H1 (cell line): ENCODE measurements around the gene SEPTIN1. TPM values are rescaled to one million over a fixed set of nuclear protein-coding genes. Genes with fewer than 3 reads are reported as not detected.
A peak's percentile ranks its signal among the peaks of the same experiment; 100 is the strongest.

Experiments
- CTCF ChIA-PET: fragments of 300-600 bp; sonication (Branson Sonifier 250); formaldehyde crosslinking; loops from one replicate; lab custom pipeline; 2021; ENCODE audit not compliant: partially characterized antibody; lab: Charles Lee
- POLR2A ChIA-PET: fragments of 300-600 bp; sonication (Branson Sonifier 250); formaldehyde crosslinking; loops from one replicate; lab custom pipeline; 2021; ENCODE audit warnings: inconsistent platforms; ENCODE audit not compliant: partially characterized antibody; lab: Charles Lee
- DNase-seq, 2 experiments: peaks; one replicate each; pipeline versions ENCODE4 v3.0.0 to v3.0.0-alpha.2; 2010 to 2022; ENCODE audit warnings: low spot score in 2 of 2, low read depth in 1 of 2, mixed read lengths in 1 of 2
- FAIRE-seq: peaks from 2 replicates; lab custom pipeline; 2011; peaks lifted over from hg19 to GRCh38; lab: Jason Lieb, UNC
- H2AFZ ChIP-seq: 2 replicates; pipeline ENCODE4 v1.8.1; 2012; ENCODE audit warnings: low read length, inconsistent platforms
- H2AK5ac ChIP-seq: 2 replicates; pipeline ENCODE4 v1.6.1; 2013; ENCODE audit warnings: low read depth, low read length
- H2BK120ac ChIP-seq: replicated peaks from 2 replicates; pipeline ENCODE3; 2013; ENCODE audit warnings: low read depth, low read length, inconsistent platforms
- H2BK12ac ChIP-seq: 2 replicates; pipeline ENCODE4 v1.6.1; 2013; ENCODE audit warnings: low read depth, low read length
- H2BK15ac ChIP-seq: 2 replicates; pipeline ENCODE4 v1.6.1; 2013; ENCODE audit warnings: low read length
- H2BK20ac ChIP-seq: 2 replicates; pipeline ENCODE4 v1.6.1; 2013; ENCODE audit warnings: low read length
- H2BK5ac ChIP-seq: 2 replicates; pipeline ENCODE4 v1.6.1; 2013; ENCODE audit warnings: low read depth, low read length
- H3K14ac ChIP-seq: 2 replicates; pipeline ENCODE4 v1.6.1; 2013; ENCODE audit warnings: inconsistent platforms; ENCODE audit not compliant: insufficient read length
- H3K18ac ChIP-seq: 2 replicates; pipeline ENCODE4 v1.6.1; 2013; ENCODE audit warnings: low read length; ENCODE audit errors: extremely low read depth
- H3K23ac ChIP-seq: 2 replicates; pipeline ENCODE4 v1.6.1; 2013; ENCODE audit warnings: inconsistent platforms; ENCODE audit not compliant: insufficient read length
- H3K23me2 ChIP-seq: 2 replicates; pipeline ENCODE4 v1.6.1; 2013; ENCODE audit warnings: low read depth, low read length
- H3K27ac ChIP-seq: 2 replicates; pipeline ENCODE4 v1.6.1; 2011; ENCODE audit warnings: low read depth, low read length, inconsistent platforms
- H3K27me3 ChIP-seq, 4 experiments: replicated peaks in 1 of 4; 1 replicate in 1 of 4; 2 replicates in 3 of 4; pipeline versions ENCODE4 v1.6.1 to v1.8.1; 2011 to 2013; ENCODE audit warnings: low read length in 3 of 4, mild to moderate bottlenecking in 3 of 4, inconsistent platforms in 2 of 4, mixed read lengths in 2 of 4, moderate library complexity in 1 of 4; ENCODE audit not compliant: control insufficient read depth in 3 of 4, insufficient read depth in 3 of 4; ENCODE audit errors: extremely low read depth in 1 of 4
- H3K36me3 ChIP-seq, 4 experiments: 2 replicates each; pipeline versions ENCODE4 v1.6.1 to v1.8.1; 2011 to 2013; ENCODE audit warnings: mild to moderate bottlenecking in 4 of 4, low read length in 3 of 4, moderate library complexity in 2 of 4, control low read depth in 1 of 4, inconsistent platforms in 1 of 4; ENCODE audit not compliant: insufficient read depth in 4 of 4, control insufficient read depth in 2 of 4
- H3K4ac ChIP-seq: replicated peaks from 2 replicates; pipeline ENCODE3; 2013; ENCODE audit warnings: low read length, low read depth, mixed read lengths, inconsistent platforms; ENCODE audit not compliant: insufficient read length
- H3K4me1 ChIP-seq, 4 experiments: replicated peaks in 1 of 4; 1 replicate in 1 of 4; 2 replicates in 3 of 4; pipeline versions ENCODE4 v1.6.1 to v1.8.1; 2011 to 2013; ENCODE audit warnings: low read length in 3 of 4, inconsistent platforms in 2 of 4, mixed read lengths in 1 of 4; ENCODE audit not compliant: insufficient read depth in 4 of 4, control insufficient read depth in 3 of 4
- H3K4me2 ChIP-seq, 2 experiments: 2 replicates each; pipeline versions ENCODE4 v1.6.1 to v1.8.1; 2011 to 2013; ENCODE audit warnings: low read depth in 2 of 2, low read length in 2 of 2, control low read depth in 1 of 2, inconsistent platforms in 1 of 2, mild to moderate bottlenecking in 1 of 2; ENCODE audit not compliant: insufficient read depth in 1 of 2
- H3K4me3 ChIP-seq, 4 experiments: fragments of 200-600, 300-600 bp in 1 of 4; sonication (generic), shearing (Covaris generic), sonication (Bioruptor Twin) in 1 of 4; 2 replicates each; pipeline versions ENCODE4 v1.5.1 to v1.8.1; 2011 to 2016; ENCODE audit warnings: low read length in 4 of 4, low read depth in 3 of 4, control low read depth in 2 of 4, inconsistent platforms in 2 of 4, mild to moderate bottlenecking in 2 of 4, mixed read lengths in 1 of 4, moderate library complexity in 1 of 4; ENCODE audit not compliant: insufficient read depth in 2 of 4; ENCODE audit errors: extremely low read depth in 1 of 4
- H3K56ac ChIP-seq: replicated peaks from 2 replicates; pipeline ENCODE3; 2013; ENCODE audit warnings: low read depth, mild to moderate bottlenecking, mixed read lengths, low read length, inconsistent platforms; ENCODE audit not compliant: insufficient read length
- H3K79me1 ChIP-seq: 2 replicates; pipeline ENCODE4 v1.6.1; 2013; ENCODE audit warnings: low read depth, low read length, control low read depth
- H3K79me2 ChIP-seq, 2 experiments: 2 replicates each; pipeline versions ENCODE4 v1.6.1 to v1.8.1; 2012 to 2013; ENCODE audit warnings: low read length in 2 of 2, mild to moderate bottlenecking in 2 of 2, inconsistent platforms in 1 of 2; ENCODE audit not compliant: insufficient read depth in 2 of 2, control insufficient read depth in 1 of 2
- H3K9ac ChIP-seq, 4 experiments: replicated peaks in 1 of 4; 1 replicate in 1 of 4; 2 replicates in 3 of 4; pipeline versions ENCODE4 v1.6.1 to v1.8.1; 2011 to 2013; ENCODE audit warnings: low read depth in 3 of 4, low read length in 3 of 4, control low read depth in 2 of 4, mild to moderate bottlenecking in 2 of 4, moderate library complexity in 2 of 4, inconsistent platforms in 1 of 4; ENCODE audit errors: extremely low read depth in 1 of 4
- H3K9me3 ChIP-seq, 2 experiments: 2 replicates each; pipeline versions ENCODE4 v1.6.1 to v1.8.1; 2012 to 2013; ENCODE audit warnings: mild to moderate bottlenecking in 2 of 2, moderate library complexity in 2 of 2, control low read depth in 1 of 2, inconsistent platforms in 1 of 2, low read depth in 1 of 2, low read length in 1 of 2, mixed read lengths in 1 of 2; ENCODE audit not compliant: insufficient read depth in 2 of 2
- H4K20me1 ChIP-seq, 2 experiments: replicated peaks in 1 of 2; 2 replicates each; pipeline versions ENCODE3 to v1.8.1; 2011 to 2013; ENCODE audit warnings: inconsistent platforms in 2 of 2, low read length in 2 of 2, mild to moderate bottlenecking in 1 of 2; ENCODE audit not compliant: insufficient read depth in 2 of 2, control insufficient read depth in 1 of 2
- H4K5ac ChIP-seq: 2 replicates; pipeline ENCODE4 v1.6.1; 2013; ENCODE audit warnings: low read length, low read depth, mixed read lengths, inconsistent platforms; ENCODE audit not compliant: insufficient read length
- H4K8ac ChIP-seq: 2 replicates; pipeline ENCODE4 v1.8.0; 2013; ENCODE audit warnings: mild to moderate bottlenecking, moderate library complexity, low read length, inconsistent platforms; ENCODE audit not compliant: insufficient read depth; ENCODE audit errors: extremely low read depth
- H4K91ac ChIP-seq: replicated peaks from 2 replicates; pipeline ENCODE3; 2013; ENCODE audit warnings: low read length, mixed read lengths, inconsistent platforms; ENCODE audit not compliant: insufficient read length
- BACH1 ChIP-seq: IDR thresholded peaks from 2 replicates; pipeline ENCODE4 v1.6.1; 2012; ENCODE audit warnings: low read length, improper control_type of control experiment
- BCL11A ChIP-seq, 2 experiments: IDR thresholded peaks; one replicate each; pipeline ENCODE4 v1.6.1; 2011; ENCODE audit warnings: low read depth in 2 of 2, low read length in 2 of 2, mild to moderate bottlenecking in 2 of 2
- EGR1 ChIP-seq: IDR thresholded peaks from 2 replicates; pipeline ENCODE4 v1.6.1; 2011; ENCODE audit warnings: low read depth, low read length, borderline replicate concordance
- EZH2 ChIP-seq: fragments of 200-600 bp; sonication (generic); IDR thresholded peaks from 2 replicates; pipeline ENCODE4 v1.7.1; 2012; ENCODE audit warnings: low read depth, mild to moderate bottlenecking, moderate library complexity, low read length, inconsistent platforms; ENCODE audit not compliant: severe bottlenecking
- PHF8 ChIP-seq: fragments of 200-600 bp; sonication (generic); conservative IDR thresholded peaks from 2 replicates; pipeline ENCODE4 v1.7.1; 2012; ENCODE audit warnings: low read depth, mild to moderate bottlenecking, inconsistent platforms, low read length, moderate library complexity
- POLR2A ChIP-seq, 2 experiments: IDR thresholded peaks; 1 replicate in 1 of 2; 2 replicates in 1 of 2; pipeline ENCODE4 v1.6.1; 2011; ENCODE audit warnings: low read depth in 2 of 2, low read length in 2 of 2, mild to moderate bottlenecking in 2 of 2; ENCODE audit errors: control extremely low read depth in 1 of 2
- SP1 ChIP-seq: IDR thresholded peaks from 2 replicates; pipeline ENCODE4 v1.6.1; 2011; ENCODE audit warnings: low read depth, low read length
- SP2 ChIP-seq: IDR thresholded peaks from 2 replicates; pipeline ENCODE4 v1.6.1; 2012; ENCODE audit warnings: mild to moderate bottlenecking, low read length, inconsistent platforms
- WGBS, 2 experiments: shearing (Covaris generic) in 1 of 2; methylation state at CpG; one replicate each; pipeline versions ENCODE4 v1.1.6 to v1.1.7; 2013 to 2015; ENCODE audit warnings: low lambda C conversion rate in 2 of 2, mixed read lengths in 2 of 2, inconsistent platforms in 1 of 2, low coverage in 1 of 2, missing lambda C conversion rate in 1 of 2; ENCODE audit not compliant: insufficient replicate concordance in 2 of 2, insufficient coverage in 1 of 2, insufficient read length in 1 of 2; ENCODE audit errors: extremely low coverage in 1 of 2, missing lambda C conversion rate in 1 of 2; 5-methylcytosine and 5-hydroxymethylcytosine counted together
- polyA plus RNA-seq, 7 experiments: library from polyadenylated mRNA; depleted of rRNA in 3 of 7; stranded (reverse) in 5 of 7; unstranded in 2 of 7; fragments of >200 nt in 5 of 7; fragments of 200-250 nt in 2 of 7; gene quantifications; 1 replicate in 5 of 7; 2 replicates in 1 of 7; 4 replicates in 1 of 7; pipeline versions ENCODE4 v1.2.1 to v1.2.3, GENCODE V29; 2011 to 2013; ENCODE audit warnings: missing spikeins in 2 of 7, mixed read lengths in 2 of 7
- total RNA-seq: library from RNA; stranded (reverse); fragmentation: NEBNext Ultra II Directional; extraction: Animal tissue kit (Norgen Biotek cat#: 25700); gene quantifications from 2 replicates; pipeline ENCODE4 v1.2.1, GENCODE V29; 2021
- TF ChIP-seq, protein P1 (sequence below): IDR thresholded peaks from 2 replicates; pipeline ENCODE4 v1.6.1; 2012; ENCODE audit warnings: low read length, inconsistent platforms

The SEPTIN1 gene
- total and polyA plus RNA-seq, 2 of the 8 experiments (the other 6 are each of a cell fraction or from before 2014, with no cell fraction given) = 0.24 to 1.4 TPM

DNA sequence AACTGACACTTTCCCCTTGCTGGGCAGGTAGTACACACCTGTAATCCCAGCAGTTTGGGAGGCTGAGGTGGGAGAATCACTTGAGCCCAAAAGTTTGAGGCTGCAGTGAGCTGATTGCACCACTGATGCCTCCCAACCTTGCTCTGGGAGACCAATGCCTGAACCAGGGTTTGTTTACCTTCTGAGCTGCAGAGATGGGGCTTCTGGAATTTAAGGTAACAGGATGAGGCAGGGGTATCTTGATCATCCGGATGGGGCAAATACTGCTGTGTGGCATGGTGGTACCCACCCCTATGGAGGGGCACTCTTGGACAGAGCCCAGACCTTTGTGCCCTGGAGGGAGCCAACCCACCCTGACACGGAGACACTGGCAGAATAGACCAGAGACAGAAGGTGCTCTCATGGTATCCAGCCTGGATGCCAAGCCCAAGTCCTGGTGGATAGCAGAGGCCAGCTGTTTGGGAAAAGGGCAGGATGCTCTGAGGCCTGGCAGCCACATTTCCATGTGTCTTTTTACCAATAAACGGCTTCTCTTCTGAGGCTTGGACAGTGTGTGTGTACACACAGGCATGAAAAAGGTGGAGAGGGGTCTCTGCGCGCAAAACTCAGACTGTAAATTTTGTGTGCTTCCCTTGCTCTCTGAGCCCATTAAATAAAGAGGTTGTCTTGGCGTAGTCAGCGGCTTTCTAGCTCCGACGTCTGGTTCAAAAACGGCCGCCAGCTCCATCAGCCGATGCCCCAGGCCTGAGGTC, 17.2 kb upstream of the SEPTIN1 start:
- H2BK20ac ChIP-seq = no peak overlapping the region
- peak overlapping the region; percentile 78; the same call in 1 of the 2 replicates for H2BK5ac ChIP-seq
- H2AK5ac ChIP-seq = no peak overlapping the region; the same call in 1 of the 2 replicates
- H3K79me2 ChIP-seq = peaks cover 5 to 21% of the 10 kb centered on the region in 2 experiments; a peak in 2 of 4 replicates
- H3K4me1 ChIP-seq = peaks cover 0 to 15% (median 6%) of the 10 kb centered on the region in 4 experiments; a peak in 6 of 7 replicates
- H3K4me3 ChIP-seq = peak overlapping the region; percentile 41 to 65 (median 52)
- peaks cover 4 to 21% (median 14%) of the 10 kb centered on the region in 4 experiments; a peak in 6 of 8 replicates for H3K36me3 ChIP-seq
- H3K23ac ChIP-seq = no peak overlapping the region
- ChIA-PET POLR2A (interaction anchor here (0.7 to 12.6 kb wide), 20 partner anchors 8 to 655 kb away, joined by 3 to 151 read pairs (median 4); partner anchors contain the start of genes CD2BP2, DCTPP1, MYL11 and SEPTIN1), CTCF (interaction anchor here (0.7 to 3.6 kb wide), 7 partner anchors 9 to 216 kb away, joined by 3 to 23 read pairs (median 5); partner anchors contain the start of genes SEPTIN1 and ZNF771)
- no peaks in the 10 kb centered on the region; the same call in 1 of the 2 replicates for H3K79me1 ChIP-seq
- no peak overlapping the region for H3K56ac ChIP-seq
- H3K27ac ChIP-seq = peak overlapping the region; percentile 71
- H4K5ac ChIP-seq = peak overlapping the region; percentile 2
- no peak overlapping the region for H2BK15ac ChIP-seq
- no peaks in the 10 kb centered on the region for H3K9me3 ChIP-seq
- no peak for TF ChIP-seq EZH2
- no peak for TF ChIP-seq BACH1
- TF ChIP-seq SP2 = no peak
- TF ChIP-seq, protein P1, sequence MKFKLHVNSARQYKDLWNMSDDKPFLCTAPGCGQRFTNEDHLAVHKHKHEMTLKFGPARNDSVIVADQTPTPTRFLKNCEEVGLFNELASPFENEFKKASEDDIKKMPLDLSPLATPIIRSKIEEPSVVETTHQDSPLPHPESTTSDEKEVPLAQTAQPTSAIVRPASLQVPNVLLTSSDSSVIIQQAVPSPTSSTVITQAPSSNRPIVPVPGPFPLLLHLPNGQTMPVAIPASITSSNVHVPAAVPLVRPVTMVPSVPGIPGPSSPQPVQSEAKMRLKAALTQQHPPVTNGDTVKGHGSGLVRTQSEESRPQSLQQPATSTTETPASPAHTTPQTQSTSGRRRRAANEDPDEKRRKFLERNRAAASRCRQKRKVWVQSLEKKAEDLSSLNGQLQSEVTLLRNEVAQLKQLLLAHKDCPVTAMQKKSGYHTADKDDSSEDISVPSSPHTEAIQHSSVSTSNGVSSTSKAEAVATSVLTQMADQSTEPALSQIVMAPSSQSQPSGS = 0 out of 2 replicates have a peak, but pooled peaks have one; percentile 2
- no peak for TF ChIP-seq SP1
- TF ChIP-seq POLR2A (IDR thresholded peaks at IDR 0.05; ENCODE audit: control extremely low read depth in 1 of 2, low read depth in 2 of 2, low read length in 2 of 2) = peak; percentile 22 to 60; a peak in 2 of 3 replicates
- TF ChIP-seq BCL11A (IDR thresholded peaks at IDR 0.05; ENCODE audit: low read depth in 2 of 2, low read length in 2 of 2) = no peak
- no peak for TF ChIP-seq EGR1
- no peak for TF ChIP-seq PHF8
- 31% methylated on average over 12 of the region's 12 CpGs; no CpG with 5 or more reads in 1 of the 2 experiments for WGBS, 2 experiments
- H4K20me1 ChIP-seq = peaks cover 12 to 17% of the 10 kb centered on the region in 2 experiments
- no peak for DNase-seq
- no peak for FAIRE-seq
- peak overlapping the region; percentile 51; the same call in 1 of the 2 replicates for H3K18ac ChIP-seq
- H3K23me2 ChIP-seq = peaks cover 8% of the 10 kb centered on the region; the same call in 1 of the 2 replicates
- H3K14ac ChIP-seq = no peak overlapping the region
- H4K91ac ChIP-seq = no peak overlapping the region
- H4K8ac ChIP-seq = peak overlapping the region; percentile 85; the same call in 1 of the 2 replicates
- no peak overlapping the region for H2BK12ac ChIP-seq
- H2AFZ ChIP-seq = no peak overlapping the region
- H3K27me3 ChIP-seq = no peaks in the 10 kb centered on the region; a peak in 1 of 7 replicates
- H2BK120ac ChIP-seq = no peak overlapping the region
- peak overlapping the region; percentile 79 to 93 for H3K4me2 ChIP-seq
- peak overlapping the region in 3 of 4 experiments; percentile 71 to 83 (median 72); a peak in 6 of 7 replicates for H3K9ac ChIP-seq
- H3K4ac ChIP-seq = no peak overlapping the region
